Measurements from ENCODE around the gene CD247. TPM values are rescaled to one million over a fixed set of nuclear protein-coding genes. Genes with fewer than 3 reads are reported as not detected.

CD247 gene
- total RNA-seq, 4 donors from 2014 or later, result 0.26 to 2.0 (median 0.52) TPM; not detected in 1

DNA sequence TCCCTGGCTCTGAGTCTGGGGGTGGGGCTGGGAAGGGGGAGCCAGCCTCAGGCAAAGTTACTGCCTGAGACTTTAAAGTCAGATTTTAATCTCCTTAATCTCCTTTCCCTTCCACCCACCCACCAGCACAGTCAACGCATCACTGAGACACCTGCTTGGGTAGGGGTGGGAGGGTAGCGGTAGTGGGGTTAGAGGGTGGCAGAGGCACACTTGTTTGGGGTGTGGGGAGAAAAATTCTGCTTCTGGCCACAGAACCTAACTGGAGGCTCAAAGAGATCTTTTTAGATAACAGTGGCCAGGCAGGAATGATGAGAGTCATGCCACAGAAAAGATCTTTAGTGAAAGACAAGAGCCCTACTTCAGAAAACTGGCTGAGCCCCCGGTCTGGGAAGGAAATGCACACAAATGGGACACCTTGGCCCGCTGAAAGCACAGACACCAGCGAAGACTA lies 44.1 kb downstream of the CD247 start:
- Histone ChIP-seq H3K27ac (replicated peaks in 1 of 4) (no peak overlapping the region), H3K9me3 (no peaks in the 10 kb centered on the region), H3K27me3 (peaks cover 0 to 12% (median 0%) of the 10 kb centered on the region in 4 donors), H3K4me3 (no peak overlapping the region), H3K36me3 (no peaks in the 10 kb centered on the region), H3K4me1 (no peaks in the 10 kb centered on the region)
- TF ChIP-seq POLR2AphosphoS5 (IDR thresholded peaks at IDR 0.05) (no peak), POLR2A (IDR thresholded peaks at IDR 0.05; ENCODE audit: low read depth) (no peak), EP300 (IDR thresholded peaks at IDR 0.05) (no peak)
- TF ChIP-seq, protein P1, sequence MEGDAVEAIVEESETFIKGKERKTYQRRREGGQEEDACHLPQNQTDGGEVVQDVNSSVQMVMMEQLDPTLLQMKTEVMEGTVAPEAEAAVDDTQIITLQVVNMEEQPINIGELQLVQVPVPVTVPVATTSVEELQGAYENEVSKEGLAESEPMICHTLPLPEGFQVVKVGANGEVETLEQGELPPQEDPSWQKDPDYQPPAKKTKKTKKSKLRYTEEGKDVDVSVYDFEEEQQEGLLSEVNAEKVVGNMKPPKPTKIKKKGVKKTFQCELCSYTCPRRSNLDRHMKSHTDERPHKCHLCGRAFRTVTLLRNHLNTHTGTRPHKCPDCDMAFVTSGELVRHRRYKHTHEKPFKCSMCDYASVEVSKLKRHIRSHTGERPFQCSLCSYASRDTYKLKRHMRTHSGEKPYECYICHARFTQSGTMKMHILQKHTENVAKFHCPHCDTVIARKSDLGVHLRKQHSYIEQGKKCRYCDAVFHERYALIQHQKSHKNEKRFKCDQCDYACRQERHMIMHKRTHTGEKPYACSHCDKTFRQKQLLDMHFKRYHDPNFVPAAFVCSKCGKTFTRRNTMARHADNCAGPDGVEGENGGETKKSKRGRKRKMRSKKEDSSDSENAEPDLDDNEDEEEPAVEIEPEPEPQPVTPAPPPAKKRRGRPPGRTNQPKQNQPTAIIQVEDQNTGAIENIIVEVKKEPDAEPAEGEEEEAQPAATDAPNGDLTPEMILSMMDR (IDR thresholded peaks at IDR 0.05), result no peak
- intact Hi-C loops (cut with DNase I), result no loop called here
- no peak for DNase-seq (ENCODE audit: extremely low spot score)
- 79% methylated on average over 5 of the region's 5 CpGs for WGBS

DNA sequence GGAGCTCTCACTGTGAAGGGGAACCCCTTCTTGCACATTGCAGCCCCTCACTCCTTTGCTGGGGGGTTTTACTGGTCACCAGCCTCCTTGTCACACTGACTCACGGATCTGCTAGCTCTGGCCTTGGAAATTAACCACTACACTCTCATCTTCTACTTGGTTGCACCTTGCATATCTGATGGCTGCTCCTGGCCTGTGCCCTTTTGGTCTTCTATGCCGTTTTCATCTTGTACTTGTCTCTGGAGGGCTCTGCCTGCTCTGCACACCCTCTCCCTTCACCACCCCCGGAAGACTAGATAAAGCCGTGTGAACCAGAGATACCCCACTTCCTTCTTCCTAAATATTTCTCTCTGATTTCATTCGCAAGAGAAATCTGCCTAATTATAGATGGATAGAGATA lies 44.6 kb downstream of the CD247 start:
- TF ChIP-seq EP300 (IDR thresholded peaks at IDR 0.05) (no peak), POLR2A (IDR thresholded peaks at IDR 0.05; ENCODE audit: low read depth) (no peak), POLR2AphosphoS5 (IDR thresholded peaks at IDR 0.05) (no peak)
- TF ChIP-seq, protein P1 (IDR thresholded peaks at IDR 0.05), result no peak
- no peak for DNase-seq (ENCODE audit: extremely low spot score)
- Histone ChIP-seq H3K4me1 (no peaks in the 10 kb centered on the region), H3K27ac (replicated peaks in 1 of 4) (no peak overlapping the region), H3K9me3 (no peaks in the 10 kb centered on the region), H3K27me3 (peaks cover 0 to 12% (median 0%) of the 10 kb centered on the region in 4 donors), H3K4me3 (no peak overlapping the region), H3K36me3 (no peaks in the 10 kb centered on the region)
- 71% methylated on average over 5 of the region's 5 CpGs for WGBS
- intact Hi-C loops (cut with DNase I), result no loop called here

DNA sequence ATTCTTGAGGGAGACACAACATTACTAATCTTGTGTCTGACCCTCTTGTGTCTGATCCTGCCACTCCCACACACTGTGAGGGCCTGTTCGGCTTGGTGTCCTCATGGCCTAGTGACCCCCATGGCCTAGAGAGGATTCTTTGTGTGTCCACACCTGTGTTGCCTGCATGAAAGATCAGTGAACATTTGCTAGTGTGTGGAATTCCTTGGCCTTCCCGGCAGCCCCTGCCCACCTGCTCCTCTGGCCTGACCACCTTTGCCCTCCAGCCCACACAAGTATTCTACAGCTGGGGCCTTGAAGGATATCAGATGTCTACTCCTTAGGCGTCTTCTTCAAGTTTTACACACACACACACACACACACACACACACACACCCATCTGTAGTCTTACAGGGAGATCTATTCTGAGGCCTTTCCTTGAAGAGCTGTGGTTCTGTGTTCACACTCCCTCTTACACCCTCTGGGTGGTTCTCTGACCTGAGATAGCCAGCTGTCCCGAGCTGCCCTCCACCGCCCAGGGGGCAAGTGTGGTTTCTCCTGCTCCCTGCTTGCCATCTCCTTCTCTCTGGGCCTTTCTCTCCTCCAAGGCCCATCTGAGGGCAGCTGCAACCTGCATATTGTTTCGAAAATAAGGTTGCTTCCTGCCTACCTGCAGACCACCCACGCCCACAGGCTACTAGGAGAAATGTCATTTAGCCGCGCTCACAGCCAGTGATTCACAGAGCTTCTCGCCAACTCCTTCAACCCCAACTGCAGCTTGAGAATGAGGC lies 45.4 kb downstream of the CD247 start:
- no peak for TF ChIP-seq EP300 (IDR thresholded peaks at IDR 0.05)
- TF ChIP-seq POLR2A (IDR thresholded peaks at IDR 0.05; ENCODE audit: low read depth), result no peak
- TF ChIP-seq POLR2AphosphoS5 (IDR thresholded peaks at IDR 0.05), result no peak
- TF ChIP-seq, protein P1 (IDR thresholded peaks at IDR 0.05), result no peak
- WGBS, result 92% methylated on average over 9 of the region's 10 CpGs
- no peak overlapping the region for H3K4me3 ChIP-seq
- H3K27me3 ChIP-seq, result peaks cover 0 to 12% (median 0%) of the 10 kb centered on the region in 4 donors
- no peaks in the 10 kb centered on the region for H3K36me3 ChIP-seq
- no peaks in the 10 kb centered on the region for H3K9me3 ChIP-seq
- intact Hi-C loops (cut with DNase I), result no loop called here
- no peak for DNase-seq (ENCODE audit: extremely low spot score)
- H3K27ac ChIP-seq (replicated peaks in 1 of 4), result no peak overlapping the region
- H3K4me1 ChIP-seq, result no peaks in the 10 kb centered on the region

DNA sequence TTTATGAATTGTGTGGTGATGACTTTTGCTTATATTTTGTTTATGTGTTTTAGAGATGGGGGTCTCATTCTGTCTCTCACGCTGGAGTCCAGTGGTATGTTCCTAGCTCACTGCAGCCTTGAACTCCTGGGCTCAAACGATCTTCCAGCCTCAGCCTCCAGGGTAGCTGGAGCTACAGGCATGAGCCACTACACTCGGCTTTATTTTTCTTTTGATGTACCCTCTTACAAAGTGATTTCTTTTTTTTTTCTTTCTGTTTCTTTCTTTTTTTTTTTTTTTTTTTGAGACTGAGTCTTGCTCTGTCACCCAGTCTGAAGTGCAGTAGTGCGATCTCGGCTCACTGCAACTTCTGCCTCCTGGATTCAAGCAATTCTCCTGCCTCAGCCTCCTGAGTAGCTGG lies 46.8 kb downstream of the CD247 start:
- Histone ChIP-seq H3K27me3 (peaks cover 0 to 12% (median 0%) of the 10 kb centered on the region in 4 donors), H3K9me3 (no peaks in the 10 kb centered on the region), H3K36me3 (no peaks in the 10 kb centered on the region), H3K4me3 (no peak overlapping the region), H3K27ac (replicated peaks in 1 of 4) (no peak overlapping the region), H3K4me1 (no peaks in the 10 kb centered on the region)
- intact Hi-C loops (cut with DNase I), result no loop called here
- WGBS, result 92% methylated on average over 5 of the region's 5 CpGs
- TF ChIP-seq POLR2A (IDR thresholded peaks at IDR 0.05; ENCODE audit: low read depth) (no peak), EP300 (IDR thresholded peaks at IDR 0.05) (no peak), POLR2AphosphoS5 (IDR thresholded peaks at IDR 0.05) (no peak)
- TF ChIP-seq, protein P1 (IDR thresholded peaks at IDR 0.05), result no peak
- no peak for DNase-seq (ENCODE audit: extremely low spot score)
